GM06990 (cell line): Measurements from ENCODE around the gene CASQ2.

Experiments used
- DNase-seq: peaks from one replicate; pipeline ENCODE4 v3.0.0-alpha.2; 2011; ENCODE audit not compliant: insufficient read length; ENCODE audit errors: extremely low read depth
- H3K27me3 ChIP-seq: replicated peaks from 2 replicates; pipeline ENCODE4 v1.6.0; 2011; ENCODE audit warnings: low read length; ENCODE audit not compliant: control insufficient read depth, insufficient read depth
- H3K36me3 ChIP-seq: 2 replicates; pipeline ENCODE4 v1.5.1; 2011; ENCODE audit warnings: low read length; ENCODE audit not compliant: control insufficient read depth, insufficient read depth
- H3K4me3 ChIP-seq: replicated peaks from 2 replicates; pipeline ENCODE4 v1.5.1; 2011; ENCODE audit warnings: low read depth, mild to moderate bottlenecking, control low read depth, low read length
- TF ChIP-seq, protein P1 (sequence below): IDR thresholded peaks from 2 replicates; pipeline ENCODE4 v1.5.1; 2011; ENCODE audit warnings: low read length, control low read depth, mild to moderate bottlenecking, inconsistent platforms; ENCODE audit not compliant: insufficient read depth, poor library complexity, severe bottlenecking

CASQ2 gene

DNA sequence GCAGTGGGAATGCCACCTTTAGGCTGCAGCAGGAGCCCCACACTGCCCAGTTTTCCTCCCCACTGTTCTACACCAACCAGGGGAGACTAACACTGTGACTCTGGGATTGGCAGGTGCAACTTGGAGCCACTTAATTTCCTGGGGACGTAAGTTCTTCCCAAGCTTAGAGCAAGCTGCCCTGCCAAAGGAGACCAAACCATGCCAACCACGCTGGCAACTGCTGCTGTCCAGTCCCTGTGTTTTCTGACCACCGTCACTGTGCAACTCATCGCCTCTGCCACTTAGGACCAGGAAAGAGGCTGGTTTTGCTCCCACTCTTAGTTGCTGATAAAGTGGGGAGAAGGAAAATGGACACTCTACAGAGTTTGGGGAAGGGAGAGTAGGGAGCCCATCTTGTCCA, 76.3 kb downstream of the CASQ2 start:
- no peaks in the 10 kb centered on the region; the same call in 1 of the 2 replicates for H3K36me3 ChIP-seq
- H3K4me3 ChIP-seq, result no peak overlapping the region
- TF ChIP-seq, protein P1, sequence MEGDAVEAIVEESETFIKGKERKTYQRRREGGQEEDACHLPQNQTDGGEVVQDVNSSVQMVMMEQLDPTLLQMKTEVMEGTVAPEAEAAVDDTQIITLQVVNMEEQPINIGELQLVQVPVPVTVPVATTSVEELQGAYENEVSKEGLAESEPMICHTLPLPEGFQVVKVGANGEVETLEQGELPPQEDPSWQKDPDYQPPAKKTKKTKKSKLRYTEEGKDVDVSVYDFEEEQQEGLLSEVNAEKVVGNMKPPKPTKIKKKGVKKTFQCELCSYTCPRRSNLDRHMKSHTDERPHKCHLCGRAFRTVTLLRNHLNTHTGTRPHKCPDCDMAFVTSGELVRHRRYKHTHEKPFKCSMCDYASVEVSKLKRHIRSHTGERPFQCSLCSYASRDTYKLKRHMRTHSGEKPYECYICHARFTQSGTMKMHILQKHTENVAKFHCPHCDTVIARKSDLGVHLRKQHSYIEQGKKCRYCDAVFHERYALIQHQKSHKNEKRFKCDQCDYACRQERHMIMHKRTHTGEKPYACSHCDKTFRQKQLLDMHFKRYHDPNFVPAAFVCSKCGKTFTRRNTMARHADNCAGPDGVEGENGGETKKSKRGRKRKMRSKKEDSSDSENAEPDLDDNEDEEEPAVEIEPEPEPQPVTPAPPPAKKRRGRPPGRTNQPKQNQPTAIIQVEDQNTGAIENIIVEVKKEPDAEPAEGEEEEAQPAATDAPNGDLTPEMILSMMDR, result no peak
- DNase-seq, result no peak
- H3K27me3 ChIP-seq, result no peaks in the 10 kb centered on the region

DNA sequence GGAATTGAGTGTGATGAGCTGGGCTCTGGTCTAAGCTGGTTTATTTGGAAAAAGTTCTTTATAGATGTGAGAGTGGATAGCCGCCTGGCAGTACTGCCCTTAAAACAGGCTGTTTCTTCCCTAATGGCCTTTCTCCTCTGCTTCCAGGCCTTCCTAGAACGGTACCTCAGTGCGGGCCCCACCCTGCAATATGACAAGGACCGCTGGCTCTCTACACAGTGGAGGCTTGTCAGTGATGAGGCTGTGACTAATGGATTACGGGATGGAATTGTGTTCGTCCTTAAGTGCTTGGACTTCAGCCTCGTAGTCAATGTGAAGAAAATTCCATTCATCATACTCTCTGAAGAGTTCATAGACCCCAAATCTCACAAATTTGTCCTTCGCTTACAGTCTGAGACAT, 77.5 kb downstream of the CASQ2 start:
- DNase-seq, result no peak
- TF ChIP-seq, protein P1, result no peak
- H3K27me3 ChIP-seq, result no peaks in the 10 kb centered on the region
- no peaks in the 10 kb centered on the region; the same call in 1 of the 2 replicates for H3K36me3 ChIP-seq
- H3K4me3 ChIP-seq, result no peak overlapping the region

DNA sequence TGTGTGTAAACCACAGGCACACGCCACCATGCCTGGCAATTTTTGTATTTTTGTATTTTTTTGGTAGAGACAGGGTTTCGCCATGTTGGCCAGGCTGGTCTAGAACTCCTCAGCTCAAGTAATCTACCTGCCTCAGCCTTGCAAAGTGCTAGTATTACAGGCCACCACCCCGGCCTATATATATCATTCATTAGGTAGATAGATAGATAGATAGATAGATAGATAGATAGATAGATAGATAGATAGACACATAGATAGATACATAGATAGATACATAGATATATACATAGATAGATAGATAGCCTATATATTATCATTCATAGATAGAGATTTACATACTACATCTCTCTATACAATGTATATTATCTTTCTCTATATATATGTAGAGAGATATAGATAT, 80.8 kb downstream of the CASQ2 start:
- Histone ChIP-seq H3K4me3 (no peak overlapping the region), H3K27me3 (no peaks in the 10 kb centered on the region), H3K36me3 (peaks cover 3% of the 10 kb centered on the region)
- DNase-seq, result no peak
- TF ChIP-seq, protein P1, result no peak

DNA sequence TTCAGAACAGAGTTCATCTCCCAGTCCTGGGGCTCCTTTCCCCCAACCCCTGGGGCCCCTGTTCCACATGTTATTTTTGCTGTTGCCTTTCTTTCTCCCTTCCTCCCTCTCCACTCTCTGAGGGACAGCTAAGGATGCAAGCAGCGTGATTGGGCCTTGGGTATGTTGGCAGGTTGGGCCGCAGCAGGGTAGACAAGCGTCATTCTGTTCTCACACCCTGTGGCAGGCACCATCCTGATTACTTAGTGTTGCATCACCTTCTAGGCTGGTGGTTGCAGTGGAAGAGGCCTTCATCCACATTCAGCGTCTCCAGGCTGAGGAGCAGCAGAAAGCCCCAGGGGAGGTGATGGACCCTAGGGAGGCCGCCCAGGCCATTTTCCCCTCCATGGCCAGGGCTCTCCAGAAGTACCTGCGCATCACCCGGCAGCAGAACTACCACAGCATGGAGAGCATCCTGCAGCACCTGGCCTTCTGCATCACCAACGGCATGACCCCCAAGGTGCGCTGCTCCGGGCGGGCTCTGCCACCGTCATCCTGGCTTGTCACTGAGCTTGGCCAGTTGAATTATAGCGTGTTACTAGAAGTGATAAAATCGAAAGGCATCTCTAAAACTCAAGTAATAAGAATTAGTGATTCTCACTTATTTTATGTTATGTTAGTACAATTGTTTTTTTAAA, 83.3 kb downstream of the CASQ2 start:
- Histone ChIP-seq H3K27me3 (no peaks in the 10 kb centered on the region), H3K36me3 (peaks cover 3% of the 10 kb centered on the region), H3K4me3 (no peak overlapping the region)
- DNase-seq, result no peak
- TF ChIP-seq, protein P1, result no peak

DNA sequence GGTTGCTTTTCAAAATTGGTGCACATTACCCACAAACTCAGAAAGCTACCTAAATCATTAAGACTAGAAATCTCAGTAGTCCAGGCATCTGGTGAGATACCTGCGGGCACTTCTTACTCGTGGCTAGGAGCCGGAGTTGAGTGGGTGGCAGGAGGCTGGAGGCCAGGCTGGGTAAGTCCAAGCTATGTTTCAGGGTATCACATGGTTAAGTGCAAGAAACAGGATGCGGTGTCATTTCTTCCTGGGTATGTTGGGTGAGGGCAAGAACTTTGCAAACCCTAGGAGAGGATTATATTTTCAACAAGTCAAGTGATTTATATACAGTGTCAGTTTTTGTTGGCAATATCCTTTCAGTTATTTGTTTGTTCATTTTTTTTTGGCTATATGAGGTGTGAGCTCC, 85.7 kb downstream of the CASQ2 start:
- DNase-seq, result no peak
- H3K27me3 ChIP-seq, result no peaks in the 10 kb centered on the region
- TF ChIP-seq, protein P1, result no peak
- H3K36me3 ChIP-seq, result peaks cover 3% of the 10 kb centered on the region
- no peak overlapping the region for H3K4me3 ChIP-seq

DNA sequence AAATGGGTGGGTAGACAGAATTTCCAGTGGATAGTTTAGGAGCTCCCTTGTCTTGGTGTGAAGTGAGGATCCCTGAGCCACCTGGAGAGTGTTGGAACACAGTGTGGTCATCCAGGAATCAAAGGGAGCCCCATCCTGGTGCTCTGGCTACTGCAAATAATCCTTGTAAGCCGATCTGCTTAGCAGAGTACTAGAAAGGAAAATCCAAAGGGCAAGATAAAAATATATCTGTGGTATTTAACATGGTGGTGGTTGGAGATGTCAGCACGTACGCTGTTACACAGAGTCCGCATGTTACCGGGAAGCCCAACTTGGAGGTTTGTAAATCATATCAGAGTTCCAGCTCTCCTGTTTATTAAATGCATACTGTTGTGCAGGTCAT, 87.8 kb downstream of the CASQ2 start:
- TF ChIP-seq, protein P1, result no peak
- H3K4me3 ChIP-seq, result no peak overlapping the region
- DNase-seq, result no peak
- H3K36me3 ChIP-seq, result peaks cover 3% of the 10 kb centered on the region
- no peaks in the 10 kb centered on the region for H3K27me3 ChIP-seq
